GM12878 (cell line): ENCODE measurements around the gene FUBP1. TPM values are rescaled to one million over a fixed set of nuclear protein-coding genes. Genes with fewer than 3 reads are reported as not detected.

Experiments used
- ATAC-seq: fragments of 200-7000 bp; cut with Tn5 transposase; 3 replicates; pipeline ENCODE4 v1.9.1; 2020; ENCODE audit warnings: mild to moderate bottlenecking, moderate library complexity
- BruUV-seq: library from RNA; stranded (reverse); fragments of 400-500 nt; replicated peaks from 2 replicates; lab custom pipeline; 2021; lab: Mats Ljungman, UMichigan
- CTCF ChIA-PET: fragments of 300-600 bp; sonication (Branson Sonifier 250); formaldehyde crosslinking; extraction: SDS; loops from one replicate; lab custom pipeline; 2021; ENCODE audit warnings: inconsistent platforms; lab: Yijun Ruan, JAX
- POLR2A ChIA-PET: fragments of 350-600 bp; formaldehyde crosslinking; extraction: SDS; loops from one replicate; lab custom pipeline; 2021; ENCODE audit warnings: inconsistent platforms; lab: Charles Lee
- RAD21 ChIA-PET: fragments of 300-600 bp; sonication (Branson Sonifier 250); formaldehyde crosslinking; loops from one replicate; lab custom pipeline; 2023; ENCODE audit warnings: antibody characterized with exemption; ENCODE audit not compliant: unreplicated experiment; lab: Charles Lee
- SMC1A ChIA-PET: fragments of 300-600 bp; sonication (Branson Sonifier 250); formaldehyde crosslinking; loops from one replicate; lab custom pipeline; 2023; ENCODE audit not compliant: unreplicated experiment, uncharacterized antibody; lab: Charles Lee
- DNase-seq: peaks from one replicate; pipeline ENCODE4 v3.0.0-alpha.2; 2011; ENCODE audit warnings: low read depth, low spot score
- FAIRE-seq: peaks from 3 replicates; lab custom pipeline; 2011; peaks lifted over from hg19 to GRCh38; lab: Jason Lieb, UNC
- H2AFZ ChIP-seq: 2 replicates; pipeline ENCODE4 v1.6.0; 2011; ENCODE audit warnings: low read depth, low read length, control low read depth; ENCODE audit not compliant: control insufficient read depth
- H3K27ac ChIP-seq: 2 replicates; pipeline ENCODE4 v1.5.1; 2011; ENCODE audit warnings: control low read depth; ENCODE audit not compliant: control insufficient read depth, insufficient read depth
- H3K27me3 ChIP-seq, 2 experiments: replicated peaks in 1 of 2; 2 replicates each; pipeline versions ENCODE4 v1.6.0 to v1.6.1; 2011; ENCODE audit warnings: low read length in 1 of 2; ENCODE audit not compliant: control insufficient read depth in 2 of 2, insufficient read depth in 2 of 2
- H3K36me3 ChIP-seq, 2 experiments: 2 replicates each; pipeline ENCODE4 v1.5.1; 2011; ENCODE audit warnings: low read length in 1 of 2; ENCODE audit not compliant: control insufficient read depth in 2 of 2, insufficient read depth in 2 of 2
- H3K4me1 ChIP-seq: 2 replicates; pipeline ENCODE4 v1.6.1; 2011; ENCODE audit warnings: mild to moderate bottlenecking, low read length, moderate library complexity, mixed read lengths; ENCODE audit not compliant: control insufficient read depth, insufficient read depth
- H3K4me2 ChIP-seq: 2 replicates; pipeline ENCODE4 v1.6.0; 2011; ENCODE audit warnings: control low read depth; ENCODE audit not compliant: control insufficient read depth, insufficient read depth
- H3K4me3 ChIP-seq: fragments of 200-600 bp; sonication (generic); 2 replicates; pipeline ENCODE4 v1.5.1; 2016
- H3K79me2 ChIP-seq: 2 replicates; pipeline ENCODE4 v1.6.0; 2011; ENCODE audit warnings: low read length; ENCODE audit not compliant: control insufficient read depth, insufficient read depth
- H3K9ac ChIP-seq: 2 replicates; pipeline ENCODE4 v1.8.0; 2011; ENCODE audit warnings: low read length, control low read depth, mixed read lengths; ENCODE audit not compliant: control insufficient read depth, insufficient read depth
- H3K9me3 ChIP-seq: replicated peaks from 3 replicates; pipeline ENCODE4 v1.5.1; 2011; ENCODE audit warnings: mild to moderate bottlenecking, low read length; ENCODE audit not compliant: control insufficient read depth, insufficient read depth
- H4K20me1 ChIP-seq: 2 replicates; pipeline ENCODE4 v1.6.0; 2011; ENCODE audit not compliant: control insufficient read depth, insufficient read depth
- ATF7 ChIP-seq: fragments of 450-650 bp; IDR thresholded peaks from 2 replicates; pipeline ENCODE4 v1.6.1; 2016; ENCODE audit warnings: low read depth, mild to moderate bottlenecking
- CHD1 ChIP-seq: IDR thresholded peaks from 2 replicates; pipeline ENCODE4 v1.6.1; 2012; ENCODE audit warnings: low read depth, low read length, improper control_type of control experiment
- CUX1 ChIP-seq: IDR thresholded peaks from 2 replicates; pipeline ENCODE4 v1.6.1; 2012; ENCODE audit warnings: improper control_type of control experiment, low read depth, low read length; ENCODE audit not compliant: insufficient replicate concordance
- IRF3 ChIP-seq: fragments of 450-650 bp; IDR thresholded peaks from 2 replicates; pipeline ENCODE4 v1.6.1; 2014; ENCODE audit warnings: mild to moderate bottlenecking
- JUNB ChIP-seq: IDR thresholded peaks from 2 replicates; pipeline ENCODE4 v1.6.1; 2016; ENCODE audit warnings: antibody characterized with exemption, mild to moderate bottlenecking
- MTA3 ChIP-seq: IDR thresholded peaks from 2 replicates; pipeline ENCODE4 v1.6.1; 2012; ENCODE audit warnings: low read length, inconsistent platforms, borderline replicate concordance
- PML ChIP-seq: IDR thresholded peaks from 2 replicates; pipeline ENCODE4 v1.6.1; 2012; ENCODE audit warnings: low read length, inconsistent platforms
- POLR2A ChIP-seq: IDR thresholded peaks from 2 replicates; pipeline ENCODE4 v1.6.1; 2011; ENCODE audit warnings: low read depth, mild to moderate bottlenecking, low read length
- SIN3A ChIP-seq: IDR thresholded peaks from 2 replicates; pipeline ENCODE4 v1.6.1; 2012; ENCODE audit warnings: low read depth, low read length, improper control_type of control experiment
- SKIL ChIP-seq: fragments of 450-650 bp; IDR thresholded peaks from 2 replicates; pipeline ENCODE4 v1.6.1; 2017; ENCODE audit warnings: mild to moderate bottlenecking, low read depth, inconsistent platforms; ENCODE audit not compliant: poor library complexity, severe bottlenecking
- SREBF2 ChIP-seq: IDR thresholded peaks from 2 replicates; pipeline ENCODE4 v1.6.1; 2012; ENCODE audit warnings: mild to moderate bottlenecking, low read length
- SRF ChIP-seq, 2 experiments: IDR thresholded peaks; 2 replicates each; pipeline ENCODE4 v1.6.1; 2011; ENCODE audit warnings: low read depth in 2 of 2, low read length in 2 of 2, mild to moderate bottlenecking in 1 of 2, moderate library complexity in 1 of 2
- WGBS: methylation state at CpG from one replicate; pipeline ENCODE4 v1.1.6; 2016; ENCODE audit warnings: low lambda C conversion rate; ENCODE audit not compliant: insufficient replicate concordance, insufficient coverage; ENCODE audit errors: missing lambda C conversion rate; 5-methylcytosine and 5-hydroxymethylcytosine counted together
- in situ Hi-C: fragments of 300-500 bp; cut with MboI; formaldehyde crosslinking; loops from 9 replicates; pipeline ENCODE4 v1.14.3; 2018; ENCODE audit warnings: mixed read lengths
- intact Hi-C: fragments of 100-400 bp; cut with micrococcal nuclease; formaldehyde crosslinking; loops from one replicate; pipeline ENCODE4 v1.14.2; 2022; ENCODE audit not compliant: unreplicated experiment
- polyA plus RNA-seq, 11 experiments: library from polyadenylated mRNA; depleted of rRNA in 4 of 11; unstranded in 6 of 11; stranded (reverse) in 5 of 11; fragments of >200 nt; fragmentation: Nextera tagmentation in 4 of 11; fragmentation: Illumina TruSeq in 1 of 11; extraction: Ambion mirVana in 4 of 11; extraction: Trizol in 1 of 11; gene quantifications; 1 replicate in 1 of 11; 2 replicates in 10 of 11; pipeline versions ENCODE4 v1.2.1 to v1.2.3, GENCODE V29; 2011 to 2016; ENCODE audit warnings: inconsistent platforms in 2 of 11, missing spikeins in 2 of 11, low read depth in 1 of 11
- total RNA-seq, 4 experiments: library from RNA; depleted of rRNA in 3 of 4; stranded (reverse); fragments of >200 nt in 3 of 4; fragmentation: Illumina TruSeq in 1 of 4; extraction: Trizol in 1 of 4; gene quantifications; 2 replicates each; pipeline versions ENCODE4 v1.2.1 to v1.2.3, GENCODE V29; 2013 to 2021
- TF ChIP-seq, protein P1 (sequence below): fragments of 450-650 bp; IDR thresholded peaks from 2 replicates; pipeline ENCODE4 v1.6.1; 2016; ENCODE audit warnings: mild to moderate bottlenecking

FUBP1 gene
- total and polyA plus RNA-seq, 10 of the 15 experiments (the other 5 are each of a cell fraction or from before 2014, with no cell fraction given): 110 to 343 (median 191) TPM

DNA sequence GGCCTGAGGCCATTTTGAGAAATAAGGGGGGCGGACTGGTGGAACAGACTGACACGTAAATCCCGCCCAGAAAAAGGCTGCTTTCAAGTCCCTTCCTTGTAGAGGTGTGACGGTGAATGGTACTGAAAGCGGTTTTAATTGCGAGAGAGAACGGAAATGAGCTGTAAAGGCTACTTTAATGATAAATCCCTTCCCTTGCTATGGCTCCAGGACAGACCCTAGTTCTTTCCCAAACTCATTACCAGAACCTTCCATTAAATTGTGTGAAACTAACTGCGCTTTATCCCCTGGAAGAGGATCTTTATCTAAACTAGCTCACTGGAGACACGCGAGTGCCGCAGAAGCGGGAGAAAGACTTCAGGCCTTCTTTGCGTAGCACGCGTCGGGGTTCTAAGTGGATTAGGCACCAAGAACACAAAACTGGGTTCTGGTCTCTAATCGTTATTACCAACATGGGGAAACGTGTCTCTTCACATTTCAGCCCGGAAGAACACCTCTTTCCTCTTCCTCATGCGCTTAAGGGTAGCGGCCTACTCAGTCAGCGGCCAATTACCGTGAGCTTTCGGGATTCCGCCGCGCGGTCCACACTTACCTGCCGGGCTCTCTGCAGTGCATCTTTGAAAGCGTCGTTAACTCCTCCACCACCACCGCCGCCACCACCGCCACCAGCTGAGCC, 441 bp downstream of the FUBP1 start:
- in situ Hi-C loops: no loop called here
- Histone ChIP-seq H3K4me3 (peak overlapping the region; percentile 95), H4K20me1 (peaks cover 13% of the 10 kb centered on the region; the same call in 1 of the 2 replicates), H3K27ac (peak overlapping the region; percentile 100), H3K4me2 (peak overlapping the region; percentile 71), H3K9ac (peak overlapping the region; percentile 100), H3K9me3 (no peaks in the 10 kb centered on the region; the same call in 2 of the 3 replicates), H2AFZ (peak overlapping the region; percentile 41), H3K79me2 (peaks cover 83% of the 10 kb centered on the region), H3K4me1 (no peaks in the 10 kb centered on the region; the same call in 1 of the 2 replicates), H3K36me3 (peaks cover 0 to 13% of the 10 kb centered on the region in 2 experiments; a peak in 1 of 4 replicates), H3K27me3 (no peaks in the 10 kb centered on the region)
- TSS peak; percentile 77 for BruUV-seq
- CTCF ChIA-PET: interaction anchor here (0.6 to 5.6 kb wide), 14 partner anchors 11 to 671 kb away, joined by 3 to 73 read pairs (median 4); partner anchors contain the start of genes DNAJB4, IFI44 and IFI44L
- WGBS: 0% methylated on average over 34 of the region's 34 CpGs
- DNase-seq (peak; percentile 89), FAIRE-seq (peak; percentile 93), ATAC-seq (peak; percentile 77)
- SMC1A ChIA-PET: interaction anchor here (1.0 to 4.5 kb wide), 13 partner anchors 10 to 671 kb away, joined by 3 to 89 read pairs (median 4); partner anchors contain the start of genes DNAJB4, IFI44 and MIGA1
- intact Hi-C loops: loop anchor here (2.0 to 5.0 kb wide), 5 partner anchors 206 to 1041 kb away; partner anchors contain the start of genes IFI44L and ZZZ3
- POLR2A ChIA-PET: interaction anchor here (0.6 to 11.4 kb wide), 12 partner anchors 10 to 673 kb away, joined by 3 to 312 read pairs (median 3); partner anchors contain the start of genes DNAJB4 and ZZZ3
- RAD21 ChIA-PET: interaction anchor here (0.8 to 9.7 kb wide), 6 partner anchors 21 to 644 kb away, joined by 3 to 158 read pairs (median 4); partner anchors contain the start of genes DNAJB4 and IFI44L
- peak; percentile 51; the same call in 1 of the 2 replicates for TF ChIP-seq ATF7
- 0 out of 2 replicates have a peak, but pooled peaks have one; percentile 21 for TF ChIP-seq SIN3A
- TF ChIP-seq PML: peak; percentile 94
- peak; percentile 80 for TF ChIP-seq JUNB
- TF ChIP-seq, protein P1, sequence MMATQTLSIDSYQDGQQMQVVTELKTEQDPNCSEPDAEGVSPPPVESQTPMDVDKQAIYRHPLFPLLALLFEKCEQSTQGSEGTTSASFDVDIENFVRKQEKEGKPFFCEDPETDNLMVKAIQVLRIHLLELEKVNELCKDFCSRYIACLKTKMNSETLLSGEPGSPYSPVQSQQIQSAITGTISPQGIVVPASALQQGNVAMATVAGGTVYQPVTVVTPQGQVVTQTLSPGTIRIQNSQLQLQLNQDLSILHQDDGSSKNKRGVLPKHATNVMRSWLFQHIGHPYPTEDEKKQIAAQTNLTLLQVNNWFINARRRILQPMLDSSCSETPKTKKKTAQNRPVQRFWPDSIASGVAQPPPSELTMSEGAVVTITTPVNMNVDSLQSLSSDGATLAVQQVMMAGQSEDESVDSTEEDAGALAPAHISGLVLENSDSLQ: peak; percentile 94
- peak; percentile 16 for TF ChIP-seq CUX1
- no peak for TF ChIP-seq IRF3
- peak; percentile 47 for TF ChIP-seq SKIL
- no peak for TF ChIP-seq SREBF2
- peak; percentile 86; the same call in 1 of the 2 replicates for TF ChIP-seq CHD1
- TF ChIP-seq POLR2A: 0 out of 2 replicates have a peak, but pooled peaks have one; percentile 26
- TF ChIP-seq MTA3: peak; percentile 96; the same call in 1 of the 2 replicates
- 0 out of 4 replicates have a peak, but pooled peaks of 1 of the 2 experiments have one; percentile 29 for TF ChIP-seq SRF (IDR thresholded peaks at IDR 0.05; ENCODE audit: low read depth in 2 of 2, low read length in 2 of 2)
